ENCODE results near the gene JSRP1.

DNA sequence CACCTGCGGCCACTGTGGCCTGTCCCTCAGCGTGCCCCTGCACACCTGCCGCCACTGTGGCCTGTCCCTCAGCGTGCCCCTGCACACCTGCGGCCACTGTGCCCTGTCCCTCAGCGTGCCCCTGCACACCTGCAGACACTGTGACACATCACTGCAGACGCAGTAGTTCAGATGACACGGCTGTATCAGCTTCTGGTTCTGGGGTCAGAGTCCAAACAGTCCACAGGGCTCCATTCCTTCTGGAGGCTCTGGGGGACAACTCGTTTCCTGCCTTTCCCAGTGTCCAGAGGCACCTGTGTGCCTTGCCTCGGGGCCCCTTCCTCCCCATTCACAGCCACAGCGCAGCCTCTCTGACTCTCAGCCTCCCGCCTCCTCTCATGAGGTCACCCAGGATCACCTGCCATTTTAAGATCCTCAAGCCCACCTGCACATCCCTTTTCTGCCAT is 14.1 kb downstream of the JSRP1 start:
- TF ChIP-seq, protein P1, sequence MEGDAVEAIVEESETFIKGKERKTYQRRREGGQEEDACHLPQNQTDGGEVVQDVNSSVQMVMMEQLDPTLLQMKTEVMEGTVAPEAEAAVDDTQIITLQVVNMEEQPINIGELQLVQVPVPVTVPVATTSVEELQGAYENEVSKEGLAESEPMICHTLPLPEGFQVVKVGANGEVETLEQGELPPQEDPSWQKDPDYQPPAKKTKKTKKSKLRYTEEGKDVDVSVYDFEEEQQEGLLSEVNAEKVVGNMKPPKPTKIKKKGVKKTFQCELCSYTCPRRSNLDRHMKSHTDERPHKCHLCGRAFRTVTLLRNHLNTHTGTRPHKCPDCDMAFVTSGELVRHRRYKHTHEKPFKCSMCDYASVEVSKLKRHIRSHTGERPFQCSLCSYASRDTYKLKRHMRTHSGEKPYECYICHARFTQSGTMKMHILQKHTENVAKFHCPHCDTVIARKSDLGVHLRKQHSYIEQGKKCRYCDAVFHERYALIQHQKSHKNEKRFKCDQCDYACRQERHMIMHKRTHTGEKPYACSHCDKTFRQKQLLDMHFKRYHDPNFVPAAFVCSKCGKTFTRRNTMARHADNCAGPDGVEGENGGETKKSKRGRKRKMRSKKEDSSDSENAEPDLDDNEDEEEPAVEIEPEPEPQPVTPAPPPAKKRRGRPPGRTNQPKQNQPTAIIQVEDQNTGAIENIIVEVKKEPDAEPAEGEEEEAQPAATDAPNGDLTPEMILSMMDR (IDR thresholded peaks at IDR 0.05), result no peak
- TF ChIP-seq POLR2AphosphoS5 (IDR thresholded peaks at IDR 0.05) (no peak), POLR2A (IDR thresholded peaks at IDR 0.05) (no peak), EP300 (IDR thresholded peaks at IDR 0.05) (no peak)

Data from sigmoid colon (tissue), 4 donors.